GM23248 (cell line): ENCODE measurements around the gene DYNC1H1.

Experiments
- EZH2 ChIP-seq: fragments of 200-600 bp; sonication (generic); IDR thresholded peaks from 2 replicates; pipeline ENCODE4 v1.6.1; 2018; ENCODE audit warnings: antibody characterized with exemption, mild to moderate bottlenecking; ENCODE audit not compliant: insufficient read depth, poor library complexity, severe bottlenecking
- EZH2phosphoT487 ChIP-seq: fragments of 200-600 bp; sonication (generic); IDR thresholded peaks from 2 replicates; pipeline ENCODE4 v1.6.1; 2018; ENCODE audit warnings: antibody characterized with exemption, moderate library complexity, mild to moderate bottlenecking, low read depth; ENCODE audit not compliant: insufficient read depth

- no peak for TF ChIP-seq EZH2
- no peak for TF ChIP-seq EZH2phosphoT487
Observed at GRCh38 chr14:101947904-101948665, 16.3 kb upstream of the DYNC1H1 start.
